OCI-LY1 (cell line): ENCODE data around the gene SDC3.

Source experiments
- CTCF ChIP-seq: fragments of 200-600 bp; sonication (generic), shearing (Covaris generic); IDR thresholded peaks from 2 replicates; pipeline ENCODE4 v1.5.1; 2017; ENCODE audit warnings: mild to moderate bottlenecking, antibody characterized with exemption, low read length, moderate library complexity, mixed read lengths
- EZH2 ChIP-seq: fragments of 200-600 bp; sonication (generic), shearing (Covaris generic); IDR thresholded peaks from 2 replicates; pipeline ENCODE4 v1.8.0; 2017; ENCODE audit warnings: borderline replicate concordance, mixed run types, mild to moderate bottlenecking, antibody characterized with exemption, low read length, moderate library complexity, mixed read lengths

GRCh38 chr1:30875916-30876315 is 32.6 kb downstream of the SDC3 start:
- no peak for TF ChIP-seq CTCF
- no peak for TF ChIP-seq EZH2
